ENCODE measurements around the gene PDZD4. TPM values are rescaled to one million over a fixed set of nuclear protein-coding genes. Genes with fewer than 3 reads are reported as not detected.

PDZD4 gene
- total RNA-seq, 1 experiment from 2014 or later = 0.26 TPM

GRCh38 chrX:153765138-153766079 is 64.9 kb downstream of the PDZD4 start:
- ChIA-PET POLR2A (ENCODE audit: unreplicated experiment) (interaction anchor here (0.6 kb wide), 1 partner anchor 9 kb away, joined by 10 read pairs; no protein-coding TSS in a partner anchor), CTCF (interaction anchor here (1.0 kb wide), 2 partner anchors 158 to 181 kb away, joined by 3 to 5 read pairs; no protein-coding TSS in a partner anchor)
- TF ChIP-seq EZH2 (IDR thresholded peaks at IDR 0.05; ENCODE audit: low read length, unreplicated experiment) = no peak
- no peak for TF ChIP-seq EZH2phosphoT487 (IDR thresholded peaks at IDR 0.05; ENCODE audit: borderline replicate concordance, low read length)
- no peak for TF ChIP-seq CTCF (conservative IDR thresholded peaks at IDR 0.05; ENCODE audit: low read depth, low read length)
- peak overlapping the region; percentile 67 for H3K9ac ChIP-seq (ENCODE audit: low read length)
- DNase-seq = no peak
- H3K9me3 ChIP-seq (ENCODE audit: low read length) = no peaks in the 10 kb centered on the region
- peak overlapping the region; percentile 86 for H3K27ac ChIP-seq (ENCODE audit: low read length)
- no peaks in the 10 kb centered on the region for H3K9me2 ChIP-seq (replicated peaks; ENCODE audit: low read length)
- H3K27me3 ChIP-seq (ENCODE audit: low read length) = no peaks in the 10 kb centered on the region
- no TSS peak for BruUV-seq (replicated peaks)
- no peaks in the 10 kb centered on the region for H3K36me3 ChIP-seq (ENCODE audit: low read depth, low read length)
- peaks cover 28% of the 10 kb centered on the region for H3K4me1 ChIP-seq (ENCODE audit: insufficient read depth, low read length)
- peaks cover 25% of the 10 kb centered on the region for H3K79me2 ChIP-seq (ENCODE audit: low read length)
- peak overlapping the region; percentile 68 for H3K4me3 ChIP-seq (ENCODE audit: low read length)
- intact Hi-C loops (cut with micrococcal nuclease) = loop anchor here (2.0 kb wide), 1 partner anchor 29 kb away; the partner anchor contains the start of genes IDH3G and SSR4
- H3K4me2 ChIP-seq (ENCODE audit: low read length) = peak overlapping the region; percentile 97
- no peaks in the 10 kb centered on the region for H4K20me1 ChIP-seq (ENCODE audit: low read length)
- H2AFZ ChIP-seq (ENCODE audit: low read length) = peak overlapping the region; percentile 49; the same call in 1 of the 2 replicates
- ATAC-seq = peak; percentile 40
- no peaks in the 10 kb centered on the region for H3F3A ChIP-seq (ENCODE audit: low read length, unreplicated experiment)

GRCh38 chrX:153764786-153765137 is 65.6 kb downstream of the PDZD4 start:
- no peaks in the 10 kb centered on the region for H3K27me3 ChIP-seq (ENCODE audit: low read length)
- no peaks in the 10 kb centered on the region for H3F3A ChIP-seq (ENCODE audit: low read length, unreplicated experiment)
- intact Hi-C loops (cut with micrococcal nuclease) = loop anchor here (1.0 to 5.0 kb wide), 3 partner anchors 30 to 183 kb away; partner anchors contain the start of genes ARHGAP4, IDH3G and SSR4
- 0 out of 2 replicates have a peak, but pooled peaks have one; percentile 1 for ATAC-seq
- ChIA-PET CTCF (no interaction called here), POLR2A (ENCODE audit: unreplicated experiment) (no interaction called here)
- no peaks in the 10 kb centered on the region for H3K36me3 ChIP-seq (ENCODE audit: low read depth, low read length)
- H3K4me2 ChIP-seq (ENCODE audit: low read length) = peak overlapping the region; percentile 97
- H3K27ac ChIP-seq (ENCODE audit: low read length) = peak overlapping the region; percentile 86; the same call in 1 of the 2 replicates
- BruUV-seq (replicated peaks) = no TSS peak
- no peak for DNase-seq
- no peaks in the 10 kb centered on the region for H3K9me2 ChIP-seq (replicated peaks; ENCODE audit: low read length)
- H2AFZ ChIP-seq (ENCODE audit: low read length) = no peak overlapping the region
- peaks cover 25% of the 10 kb centered on the region for H3K79me2 ChIP-seq (ENCODE audit: low read length)
- peak overlapping the region; percentile 68 for H3K4me3 ChIP-seq (ENCODE audit: low read length)
- no peaks in the 10 kb centered on the region for H4K20me1 ChIP-seq (ENCODE audit: low read length)
- H3K9ac ChIP-seq (ENCODE audit: low read length) = peak overlapping the region; percentile 67
- no peaks in the 10 kb centered on the region for H3K9me3 ChIP-seq (ENCODE audit: low read length)
- peaks cover 28% of the 10 kb centered on the region for H3K4me1 ChIP-seq (ENCODE audit: insufficient read depth, low read length)
- TF ChIP-seq EZH2 (IDR thresholded peaks at IDR 0.05; ENCODE audit: low read length, unreplicated experiment) = no peak
- TF ChIP-seq EZH2phosphoT487 (IDR thresholded peaks at IDR 0.05; ENCODE audit: borderline replicate concordance, low read length) = no peak
- TF ChIP-seq CTCF (conservative IDR thresholded peaks at IDR 0.05; ENCODE audit: low read depth, low read length) = no peak
